Right forelimb (tissue), 1 donor: ENCODE data around the gene MRPL19.

Experiments used
- DNase-seq: peaks from one replicate; pipeline ENCODE4 v3.0.0-alpha.2; 2018

The MRPL19 gene

DNA sequence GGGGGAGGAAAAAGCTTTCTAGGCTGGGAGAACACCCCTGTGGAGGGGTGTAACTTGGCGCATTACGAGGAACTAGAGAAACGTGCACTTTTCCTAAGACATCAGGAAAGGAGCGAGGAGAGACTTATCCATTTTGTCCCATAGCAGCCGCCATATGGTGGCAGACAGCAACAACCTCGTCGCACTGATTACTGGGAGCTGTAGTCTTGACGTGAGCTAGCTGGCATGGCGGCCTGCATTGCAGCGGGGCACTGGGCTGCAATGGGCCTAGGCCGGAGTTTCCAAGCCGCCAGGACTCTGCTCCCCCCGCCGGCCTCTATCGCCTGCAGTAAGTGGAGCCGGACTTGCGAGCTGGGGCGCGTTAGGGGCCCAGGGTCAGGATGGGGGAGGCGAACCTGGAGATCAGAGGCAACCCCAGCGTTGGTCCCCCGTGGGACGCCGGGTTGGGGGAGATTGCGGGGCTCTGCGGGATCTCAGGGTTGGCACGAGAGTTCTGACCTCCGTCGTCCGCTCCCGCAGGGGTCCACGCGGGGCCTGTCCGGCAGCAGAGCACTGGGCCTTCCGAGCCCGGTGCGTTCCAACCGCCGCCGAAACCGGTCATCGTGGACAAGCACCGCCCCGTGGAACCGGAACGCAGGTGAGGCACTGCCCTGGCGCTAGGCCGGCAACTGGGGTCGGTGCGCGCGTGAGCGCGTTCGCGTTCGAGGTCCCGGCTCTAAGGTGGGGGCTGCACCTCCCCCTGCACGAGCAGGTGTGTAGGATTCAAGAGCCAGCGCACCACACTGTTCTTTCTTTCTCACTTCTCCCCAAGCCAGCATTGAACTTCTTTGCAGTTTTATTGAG, at the start of gene MRPL19:
TSS of gene MRPL19 (plus strand) at position 201 of the 843 bp plus-strand sequence. CDS start at position 226, 25 bp downstream.
- DNase-seq, result peak; percentile 89

DNA sequence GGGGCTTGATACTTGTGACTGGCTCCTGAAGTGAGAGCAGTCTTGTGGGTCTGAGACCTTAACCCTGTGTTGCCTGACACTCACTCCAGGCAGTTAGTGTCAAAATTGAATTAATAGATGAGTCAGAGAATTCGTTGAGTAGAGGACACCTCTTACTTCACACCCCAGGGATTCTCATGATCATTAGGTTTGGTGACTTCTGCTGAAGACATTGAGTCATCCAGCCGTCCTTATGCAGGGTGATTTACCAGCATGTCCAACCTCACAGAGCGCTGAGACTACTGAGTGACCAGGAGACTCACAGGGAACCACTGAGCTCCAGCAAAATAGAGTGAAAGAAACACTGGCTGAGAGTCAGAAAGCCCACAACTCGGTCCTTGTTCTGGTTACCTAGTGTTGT, 49.8 kb upstream of the MRPL19 start:
- no peak for DNase-seq

DNA sequence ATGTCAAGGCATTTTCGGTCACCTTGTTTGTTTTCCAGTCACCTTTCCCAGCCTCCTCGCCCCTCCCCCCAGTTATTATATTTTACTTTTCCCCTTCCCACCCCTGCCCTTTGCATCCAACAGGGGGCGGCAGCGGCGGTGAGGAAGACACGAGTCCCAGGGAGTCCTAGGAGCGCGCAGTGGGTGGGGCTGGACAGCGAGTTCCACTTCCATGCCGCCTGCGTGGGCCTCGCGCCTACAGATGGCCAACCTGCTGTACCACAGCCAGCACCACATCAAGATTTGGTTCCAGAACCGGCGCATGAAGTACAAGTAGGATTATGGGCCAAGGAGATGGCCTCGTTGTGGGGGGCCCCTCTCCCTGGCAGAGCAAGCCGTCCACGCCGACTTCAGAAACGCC, 48.6 kb upstream of the MRPL19 start:
- DNase-seq, result no peak

DNA sequence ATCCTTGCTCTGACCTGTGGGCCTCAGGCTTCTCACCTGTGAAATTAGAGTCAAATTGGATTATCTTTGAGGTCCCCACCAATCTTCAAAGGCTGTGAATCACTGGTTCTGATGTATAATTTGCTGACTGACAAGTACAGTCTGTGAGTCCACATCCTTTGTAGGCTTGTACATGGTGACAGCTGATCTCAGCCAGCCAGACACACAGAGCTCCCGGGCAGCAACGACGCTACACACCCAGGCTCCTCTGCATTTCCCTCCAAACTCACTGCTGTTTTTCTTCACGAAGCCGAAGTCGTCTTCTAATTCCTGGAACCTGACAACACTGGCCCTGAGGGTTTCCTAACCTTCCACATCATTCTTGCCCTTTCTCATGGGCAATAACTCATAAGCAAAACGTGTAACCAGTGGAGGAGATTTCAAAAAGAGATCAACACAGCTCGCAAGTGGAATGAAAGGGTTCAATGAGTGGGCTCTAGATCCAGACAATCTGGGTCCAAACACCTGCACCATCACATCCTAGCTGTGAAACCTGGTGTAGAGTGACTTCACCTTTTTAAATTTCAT, 47.9 kb upstream of the MRPL19 start:
- DNase-seq, result no peak

DNA sequence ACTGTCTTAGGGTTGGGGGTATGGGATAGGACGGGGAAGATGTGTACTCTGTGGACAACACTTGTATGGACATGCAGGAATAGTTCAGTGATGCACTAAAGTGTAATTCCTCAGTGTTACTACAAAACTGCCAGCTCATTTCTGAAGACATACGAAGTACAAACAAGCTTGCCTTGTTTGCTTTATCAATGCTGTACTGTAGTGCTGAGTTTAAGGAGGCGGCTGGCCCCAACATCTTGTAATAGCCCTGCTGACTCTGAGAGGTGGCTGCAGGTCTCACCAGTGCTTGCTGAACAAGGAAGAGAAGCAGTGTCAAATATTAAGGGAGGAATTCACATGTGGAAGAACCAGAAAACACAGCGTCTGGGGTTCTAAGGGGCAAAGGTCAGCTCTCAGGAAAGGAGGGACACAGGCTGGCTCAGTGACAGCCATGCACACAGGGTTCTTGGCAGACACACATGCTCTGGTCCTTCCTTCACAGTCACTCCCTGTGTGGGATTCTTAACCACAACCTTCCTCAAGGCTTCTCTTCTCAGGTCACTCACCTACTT, 46.0 kb upstream of the MRPL19 start:
- DNase-seq, result no peak

DNA sequence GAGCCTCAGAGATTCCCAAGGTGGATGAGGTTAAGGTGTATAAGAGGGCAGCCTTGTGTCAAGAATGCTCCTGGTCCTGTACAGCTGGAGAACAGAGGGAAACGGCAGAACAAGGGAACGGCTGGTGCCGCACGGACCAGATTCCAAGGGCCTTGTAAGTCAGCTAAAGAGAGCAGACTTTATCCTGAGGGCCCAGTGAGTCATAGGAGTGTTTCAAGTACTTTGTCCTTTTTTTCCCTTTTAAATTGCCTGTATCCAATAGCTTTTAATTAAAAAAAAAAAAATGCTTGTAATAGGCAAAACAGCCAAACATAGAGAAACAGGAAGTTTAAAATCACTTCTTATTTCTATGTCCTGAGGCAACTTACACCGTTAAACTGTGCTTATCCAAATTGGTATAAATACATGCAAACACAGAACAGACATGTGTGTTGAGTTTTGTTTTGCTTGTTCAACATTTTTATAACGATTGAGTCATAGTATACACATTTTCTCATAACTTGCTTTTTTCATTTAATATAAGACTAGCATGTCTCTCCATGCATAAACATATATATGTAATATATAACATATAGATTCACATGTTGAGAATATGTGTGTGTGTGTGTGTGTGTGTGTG, 43.8 kb upstream of the MRPL19 start:
- DNase-seq, result no peak

DNA sequence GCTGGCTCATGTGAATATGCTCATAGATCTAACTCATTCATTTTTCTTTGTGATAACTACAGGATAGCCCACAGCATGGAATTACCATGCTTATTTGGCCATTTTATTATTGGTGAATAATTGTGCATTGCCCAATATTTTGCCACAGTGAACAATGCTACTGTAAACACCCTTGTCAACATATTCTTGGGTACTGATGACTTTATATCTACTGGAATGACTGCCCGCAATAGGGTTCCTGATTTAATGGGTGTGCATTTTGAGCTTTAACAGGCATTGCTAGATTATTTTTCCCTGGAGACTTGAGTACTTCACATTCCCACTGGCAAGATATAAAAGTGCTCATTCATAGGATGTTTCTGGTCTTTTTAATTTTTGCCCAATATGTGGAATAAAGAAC, 43.1 kb upstream of the MRPL19 start:
- DNase-seq, result no peak

DNA sequence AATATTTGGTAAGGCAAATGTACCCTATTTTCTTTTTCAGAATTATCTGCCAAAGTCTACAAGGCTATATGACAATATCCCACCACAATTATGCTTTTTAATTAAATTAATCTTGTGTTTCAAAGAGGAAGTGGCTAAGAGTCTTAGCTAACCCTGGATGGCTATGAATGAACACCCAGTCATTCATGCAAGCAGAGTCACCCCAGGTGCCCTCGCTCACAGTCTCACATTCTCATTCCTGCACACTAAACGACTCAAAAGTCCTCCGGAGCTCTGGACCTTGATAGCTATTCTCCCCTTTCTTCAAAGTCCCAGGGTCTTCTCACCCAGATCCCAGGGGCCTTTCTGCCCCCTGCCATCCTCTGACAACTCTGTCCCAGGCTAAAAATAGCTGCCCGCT, 42.1 kb upstream of the MRPL19 start:
- no peak for DNase-seq

DNA sequence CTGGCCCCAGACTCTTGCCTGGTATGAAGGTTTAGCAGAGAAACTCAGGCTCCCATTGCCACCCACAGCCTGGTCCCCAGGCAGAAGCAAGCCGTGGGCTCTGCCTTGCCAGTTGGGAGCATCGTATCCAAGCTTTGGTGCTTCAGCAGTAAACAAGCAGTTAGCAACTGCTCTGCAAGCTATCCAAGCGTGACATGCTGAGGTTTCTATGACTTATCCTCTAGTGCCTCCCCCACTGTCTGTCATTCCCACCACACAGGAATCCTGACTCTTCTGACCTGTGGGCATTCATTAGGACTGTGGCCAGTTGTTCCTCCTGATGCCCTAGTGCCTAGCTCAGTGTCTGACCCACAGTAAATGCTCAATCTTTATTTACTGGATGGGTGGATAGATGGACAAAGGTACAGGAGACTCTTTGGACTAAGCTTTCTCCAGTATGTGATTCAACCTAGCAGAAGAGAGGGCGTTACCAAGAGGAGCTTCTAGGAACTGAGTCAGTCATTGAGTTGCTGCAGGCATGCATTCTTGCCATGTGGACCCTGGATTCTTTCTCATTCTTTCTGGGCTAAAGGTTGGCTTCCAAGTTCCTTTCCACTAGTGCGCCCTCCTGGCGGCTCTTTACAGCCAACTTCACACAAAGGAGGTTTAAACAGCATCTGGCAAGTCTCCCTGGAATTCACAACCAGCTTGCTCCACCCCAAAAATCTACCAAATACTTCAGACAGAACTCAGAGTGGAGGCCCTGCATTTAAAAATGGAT, 40.6 kb upstream of the MRPL19 start:
- no peak for DNase-seq

DNA sequence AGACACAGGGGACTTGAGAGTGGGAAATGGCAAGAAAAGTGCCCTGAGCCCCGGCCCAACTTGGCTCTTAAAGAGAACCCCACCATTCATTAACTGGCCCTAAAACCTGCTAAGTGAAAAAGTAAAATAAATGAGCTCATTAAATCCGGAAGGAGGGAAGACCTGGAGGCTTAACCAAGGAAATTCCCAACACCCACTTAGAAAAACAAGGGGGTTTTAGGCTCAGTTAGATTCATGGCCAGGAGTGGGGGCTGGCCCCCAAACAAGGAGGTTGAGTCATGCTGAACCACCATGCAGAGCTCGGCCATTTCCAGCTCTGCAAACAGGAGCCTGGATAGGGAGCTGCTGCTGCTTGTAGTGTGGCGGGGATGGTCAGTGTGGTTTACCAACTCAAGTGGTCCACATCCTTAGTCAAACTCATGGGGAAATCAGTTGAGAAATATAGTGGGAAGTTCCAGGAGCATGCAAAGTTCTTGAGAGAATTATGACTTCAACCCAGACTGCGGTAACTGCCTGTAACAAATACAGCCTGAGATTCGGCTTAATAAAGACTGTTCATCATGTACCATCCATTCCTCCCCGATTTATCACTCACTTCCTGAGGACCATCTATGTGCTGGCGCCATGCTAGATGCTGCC, 39.7 kb upstream of the MRPL19 start:
- no peak for DNase-seq

DNA sequence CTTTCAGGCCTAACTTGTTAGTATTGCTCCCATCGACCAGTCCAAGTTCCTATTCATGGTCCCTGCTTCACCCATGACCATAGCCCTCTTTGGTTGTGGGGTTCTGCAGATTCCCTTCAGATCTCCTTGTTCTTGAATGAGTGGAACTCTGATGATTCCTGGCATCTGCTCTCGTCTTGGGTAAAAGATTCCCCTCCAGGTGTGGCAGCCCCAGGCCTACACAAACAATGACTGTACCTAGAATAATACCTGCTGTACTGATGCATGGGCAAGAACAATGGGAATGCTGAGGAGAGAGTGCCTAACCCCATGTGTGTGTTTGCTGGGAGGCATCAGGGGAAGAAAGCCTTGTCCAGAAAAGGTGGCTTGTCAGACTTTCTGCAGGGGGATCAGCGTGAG, 39.2 kb upstream of the MRPL19 start:
- DNase-seq, result no peak

DNA sequence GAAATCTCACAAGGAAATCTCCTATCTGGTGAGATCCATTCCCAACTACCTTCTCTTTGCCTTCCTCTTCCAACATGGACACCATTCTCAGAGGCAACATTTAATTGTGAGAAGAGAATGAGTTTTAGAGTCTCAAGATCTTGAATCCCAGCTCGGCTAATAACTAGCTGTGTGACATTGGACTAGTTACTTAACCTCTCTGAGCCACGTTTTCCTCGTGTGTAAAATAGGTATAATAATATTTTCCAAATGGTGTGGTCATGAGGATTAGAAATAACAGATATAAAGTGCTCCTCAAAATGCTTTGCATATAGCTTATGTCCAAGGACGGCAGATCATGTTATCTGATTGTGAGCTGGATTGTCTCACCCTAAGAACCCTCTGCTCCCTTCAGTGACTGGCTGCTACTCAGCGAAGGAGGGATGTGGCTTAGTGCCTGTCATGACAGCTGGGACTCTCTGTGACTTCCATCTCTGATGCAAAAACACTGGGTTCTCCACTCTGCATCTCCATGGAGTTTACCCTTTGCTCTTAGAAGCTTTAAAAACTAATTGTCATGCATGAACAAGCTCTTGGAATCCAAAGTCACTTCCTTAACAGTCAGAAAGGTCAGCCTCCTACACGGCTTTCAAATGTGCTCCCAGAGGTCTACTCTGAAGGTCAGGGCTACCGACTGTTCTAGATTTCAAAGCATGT, 38.4 kb upstream of the MRPL19 start:
- no peak for DNase-seq

DNA sequence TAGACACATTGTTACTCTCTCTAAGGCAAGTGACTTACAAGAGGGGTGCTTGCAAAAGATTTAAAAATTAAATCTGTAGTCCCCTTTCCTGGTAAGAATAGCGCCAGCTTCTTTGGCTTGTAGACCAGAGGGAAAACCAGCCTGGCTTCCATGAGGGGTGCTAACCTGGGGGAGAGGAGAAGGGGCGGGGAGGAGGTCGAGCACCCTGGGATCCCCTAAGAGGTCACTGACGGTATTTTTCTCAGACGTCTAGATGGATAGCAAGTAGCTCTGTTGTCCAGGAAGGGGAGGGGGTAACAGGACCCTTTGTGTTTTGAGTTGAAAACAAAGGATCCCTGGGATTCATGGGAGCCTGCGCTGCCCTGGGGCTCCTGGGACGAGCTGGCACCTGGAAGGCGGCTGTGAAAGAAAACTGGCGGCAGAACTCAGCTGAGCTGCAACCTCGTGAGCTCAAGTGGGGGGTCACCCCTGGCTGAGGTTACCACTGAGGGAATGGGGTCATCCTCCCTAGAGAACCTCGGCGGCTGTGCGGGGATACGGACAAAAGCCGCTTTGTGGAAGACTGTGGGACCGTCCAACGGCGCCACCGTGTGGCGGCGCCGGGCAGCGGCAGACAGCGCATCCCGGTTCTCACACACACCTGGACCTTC, 37.8 kb upstream of the MRPL19 start:
- peak; percentile 80 for DNase-seq

DNA sequence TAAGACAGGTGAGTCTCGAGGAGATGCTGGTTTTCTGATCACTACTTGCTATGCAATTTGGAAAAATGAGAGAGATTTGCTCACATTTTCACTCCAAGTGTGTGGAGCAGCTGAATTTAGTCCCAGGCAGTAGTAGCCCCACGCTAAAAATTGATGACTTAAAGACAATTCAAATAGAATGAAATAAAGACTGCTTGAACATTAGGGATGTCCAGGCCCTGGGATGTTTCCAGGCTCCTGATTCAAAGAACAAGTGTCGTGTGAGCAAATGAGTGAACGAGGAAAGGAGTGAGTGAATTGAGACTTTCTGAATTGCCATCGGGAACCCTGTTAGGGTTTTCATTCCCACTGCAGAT, 37.3 kb upstream of the MRPL19 start:
- DNase-seq, result no peak

DNA sequence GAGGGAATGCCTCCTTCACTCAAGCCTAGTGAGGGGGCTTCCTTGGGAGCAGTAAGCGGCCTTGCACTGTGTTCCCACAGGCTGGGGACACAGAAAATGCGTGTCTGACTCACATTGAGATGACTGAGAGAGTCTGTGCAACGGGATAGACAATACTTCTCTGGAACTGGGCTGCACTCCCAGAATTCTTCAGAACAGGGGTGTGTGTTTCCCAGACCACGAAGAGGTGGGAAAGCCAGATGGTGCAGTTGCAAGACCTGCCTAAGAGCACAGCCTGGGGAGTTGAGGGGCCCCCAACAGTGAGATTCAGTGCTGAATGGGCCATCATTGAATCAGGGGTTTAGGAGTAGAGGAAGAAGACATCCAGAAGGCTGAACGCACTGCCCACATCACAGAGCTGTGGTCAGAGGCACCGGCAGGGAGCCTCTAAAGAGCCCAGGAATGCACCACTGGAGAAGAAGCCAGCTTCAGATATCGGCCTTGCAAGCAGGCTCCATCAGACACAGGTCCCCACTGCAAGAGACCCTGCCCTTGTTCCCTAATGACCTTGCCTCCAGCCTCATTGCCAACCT, 36.6 kb upstream of the MRPL19 start:
- DNase-seq, result no peak

DNA sequence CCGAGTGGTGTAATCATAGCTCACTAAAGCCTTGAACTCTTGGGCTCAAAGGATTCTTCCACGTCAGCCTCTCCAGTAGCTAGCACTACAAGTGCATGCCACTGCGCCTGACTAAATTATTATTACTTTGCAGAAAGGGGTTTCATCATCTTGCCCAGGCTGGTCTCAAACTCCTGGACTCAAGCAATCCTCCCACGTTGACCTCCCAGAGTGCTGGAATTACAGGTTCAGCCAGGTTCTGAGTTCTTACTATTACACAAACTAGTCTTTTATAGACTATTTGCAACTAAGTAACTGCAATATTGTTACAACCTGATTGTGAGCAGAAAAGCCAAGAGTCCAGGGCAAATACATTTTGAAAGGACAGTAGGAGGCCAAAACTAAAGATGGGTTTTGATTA, 35.9 kb upstream of the MRPL19 start:
- no peak for DNase-seq

DNA sequence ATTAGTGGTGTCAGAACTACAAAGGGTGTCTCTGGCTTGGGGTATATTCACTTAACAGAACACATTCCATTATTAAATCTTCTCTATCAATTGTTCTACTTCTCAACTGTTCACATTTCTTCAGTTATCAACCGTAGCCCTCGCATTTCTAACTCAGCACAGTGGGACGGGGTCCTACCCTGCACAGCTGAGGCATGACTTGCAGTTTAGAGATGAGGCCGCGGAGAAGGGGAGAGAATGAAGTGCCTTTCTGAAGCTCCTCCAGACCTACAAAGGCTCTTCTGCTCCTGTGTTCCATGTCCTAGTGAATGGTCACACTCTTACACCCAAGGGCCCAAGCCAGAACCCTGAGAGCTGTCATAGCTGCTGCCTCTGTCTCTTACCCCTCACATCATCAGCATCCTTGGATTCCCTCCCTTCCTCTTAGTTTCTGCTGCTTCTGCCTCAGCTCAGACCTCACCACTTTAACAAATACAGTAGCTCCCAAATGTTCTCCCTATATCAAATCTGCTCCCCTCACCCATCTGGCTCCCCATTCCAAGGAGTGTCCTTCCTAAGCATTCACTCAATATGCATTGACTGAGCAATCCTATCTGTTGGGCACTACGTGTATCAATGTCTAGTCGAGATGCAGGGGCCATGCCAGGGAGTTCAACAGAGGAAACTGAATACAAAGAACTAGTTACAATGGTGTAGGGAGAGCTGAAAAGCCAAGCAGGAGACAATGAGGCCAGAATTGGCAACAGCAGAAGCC, 34.3 kb upstream of the MRPL19 start:
- no peak for DNase-seq

DNA sequence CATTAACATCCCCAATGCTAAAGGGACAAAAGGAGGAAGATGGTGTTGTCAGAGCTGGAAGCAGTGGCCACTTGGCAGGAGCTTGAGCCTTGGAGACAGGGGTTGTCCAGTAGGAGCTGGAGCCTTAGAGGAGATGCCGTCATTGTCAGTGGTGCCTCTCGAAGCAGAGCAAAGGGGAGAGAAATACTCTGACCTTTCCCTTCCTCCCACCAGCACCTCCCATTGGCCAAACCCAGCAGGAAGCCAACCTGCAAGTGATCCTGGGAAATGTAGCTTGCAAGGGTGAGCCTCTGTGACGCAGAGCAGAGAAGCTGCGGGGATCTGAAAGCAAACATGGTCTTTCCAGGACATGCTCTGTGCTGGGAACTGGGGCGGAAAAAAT, 33.7 kb upstream of the MRPL19 start:
- no peak for DNase-seq

DNA sequence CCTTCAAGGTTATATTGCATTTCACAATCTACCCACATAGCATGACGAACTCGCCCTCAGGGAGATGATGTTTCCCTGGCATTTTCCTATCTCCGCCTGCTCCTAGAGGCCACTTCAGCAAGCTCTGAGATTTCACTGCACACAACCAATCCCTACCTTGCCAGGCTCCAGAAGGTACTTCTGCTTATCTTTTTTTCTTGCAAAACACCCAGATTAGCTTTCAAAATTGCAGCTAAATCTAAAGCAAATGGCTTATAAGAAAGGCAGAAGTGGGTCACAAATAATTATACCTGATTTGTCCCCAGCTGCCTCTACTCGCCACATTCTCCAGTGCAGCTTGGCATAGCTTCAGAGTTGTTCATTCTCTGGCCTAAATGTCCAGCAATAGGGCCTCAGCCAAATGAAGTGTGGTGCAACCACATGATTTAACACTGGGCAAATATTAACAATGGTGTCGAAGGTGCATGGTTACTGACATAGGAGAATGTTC, 32.4 kb upstream of the MRPL19 start:
- DNase-seq, result no peak

DNA sequence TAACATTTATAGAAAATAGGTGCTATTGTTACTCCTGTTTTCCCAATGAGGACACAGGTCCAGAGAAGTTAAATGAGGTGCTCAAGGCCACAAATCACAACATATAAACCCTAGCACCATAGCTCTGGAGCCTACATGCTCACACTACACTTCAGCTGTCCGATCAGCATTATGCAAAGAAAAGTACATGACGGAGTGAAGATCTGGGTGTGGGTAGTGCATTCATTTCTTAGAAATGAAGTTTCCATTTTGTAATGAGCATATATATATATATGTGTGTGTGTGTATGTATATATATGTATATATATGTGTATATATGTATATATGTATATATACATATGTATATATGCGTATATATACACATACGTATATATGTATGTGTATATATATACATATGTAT, 30.2 kb upstream of the MRPL19 start:
- no peak for DNase-seq
